ENCODE results near the gene ZNF560.

ZNF560 gene

DNA sequence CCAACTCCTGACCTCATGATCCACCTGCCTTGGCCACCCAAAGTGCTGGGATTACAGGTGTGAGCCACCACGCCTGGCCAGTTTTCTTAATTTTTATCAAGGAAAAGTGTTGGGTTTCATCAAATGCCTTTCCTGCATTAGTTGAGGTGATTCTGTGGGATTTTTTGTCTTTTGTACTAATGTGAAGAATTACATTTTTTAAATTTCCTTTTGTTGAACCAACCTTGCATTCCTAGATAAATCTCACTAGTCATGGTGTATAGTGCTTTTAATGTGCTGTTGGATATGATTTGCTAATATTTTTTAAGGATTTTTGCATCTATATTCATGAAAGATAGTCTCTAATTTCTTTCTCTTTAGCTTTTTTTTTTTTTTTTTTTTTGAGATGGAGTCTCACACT, 2.4 kb upstream of the ZNF560 start:
- no peak for TF ChIP-seq TAF1 (IDR thresholded peaks at IDR 0.05; ENCODE audit: borderline replicate concordance, insufficient read depth, low read length)
- no peak for TF ChIP-seq SIN3A (IDR thresholded peaks at IDR 0.05; ENCODE audit: borderline replicate concordance, insufficient read depth, low read length)
- TF ChIP-seq, protein P1, sequence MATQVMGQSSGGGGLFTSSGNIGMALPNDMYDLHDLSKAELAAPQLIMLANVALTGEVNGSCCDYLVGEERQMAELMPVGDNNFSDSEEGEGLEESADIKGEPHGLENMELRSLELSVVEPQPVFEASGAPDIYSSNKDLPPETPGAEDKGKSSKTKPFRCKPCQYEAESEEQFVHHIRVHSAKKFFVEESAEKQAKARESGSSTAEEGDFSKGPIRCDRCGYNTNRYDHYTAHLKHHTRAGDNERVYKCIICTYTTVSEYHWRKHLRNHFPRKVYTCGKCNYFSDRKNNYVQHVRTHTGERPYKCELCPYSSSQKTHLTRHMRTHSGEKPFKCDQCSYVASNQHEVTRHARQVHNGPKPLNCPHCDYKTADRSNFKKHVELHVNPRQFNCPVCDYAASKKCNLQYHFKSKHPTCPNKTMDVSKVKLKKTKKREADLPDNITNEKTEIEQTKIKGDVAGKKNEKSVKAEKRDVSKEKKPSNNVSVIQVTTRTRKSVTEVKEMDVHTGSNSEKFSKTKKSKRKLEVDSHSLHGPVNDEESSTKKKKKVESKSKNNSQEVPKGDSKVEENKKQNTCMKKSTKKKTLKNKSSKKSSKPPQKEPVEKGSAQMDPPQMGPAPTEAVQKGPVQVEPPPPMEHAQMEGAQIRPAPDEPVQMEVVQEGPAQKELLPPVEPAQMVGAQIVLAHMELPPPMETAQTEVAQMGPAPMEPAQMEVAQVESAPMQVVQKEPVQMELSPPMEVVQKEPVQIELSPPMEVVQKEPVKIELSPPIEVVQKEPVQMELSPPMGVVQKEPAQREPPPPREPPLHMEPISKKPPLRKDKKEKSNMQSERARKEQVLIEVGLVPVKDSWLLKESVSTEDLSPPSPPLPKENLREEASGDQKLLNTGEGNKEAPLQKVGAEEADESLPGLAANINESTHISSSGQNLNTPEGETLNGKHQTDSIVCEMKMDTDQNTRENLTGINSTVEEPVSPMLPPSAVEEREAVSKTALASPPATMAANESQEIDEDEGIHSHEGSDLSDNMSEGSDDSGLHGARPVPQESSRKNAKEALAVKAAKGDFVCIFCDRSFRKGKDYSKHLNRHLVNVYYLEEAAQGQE (IDR thresholded peaks at IDR 0.05; ENCODE audit: insufficient read depth in 1 of 2, low read depth in 2 of 2, low read length in 2 of 2) = no peak
- TF ChIP-seq POLR2AphosphoS5 (IDR thresholded peaks at IDR 0.05; ENCODE audit: low read depth, low read length) = no peak
- no peak for TF ChIP-seq FOXP2 (optimal IDR thresholded peaks at IDR 0.05; ENCODE audit: borderline replicate concordance, extremely low read depth, extremely low read length, insufficient read depth)

DNA sequence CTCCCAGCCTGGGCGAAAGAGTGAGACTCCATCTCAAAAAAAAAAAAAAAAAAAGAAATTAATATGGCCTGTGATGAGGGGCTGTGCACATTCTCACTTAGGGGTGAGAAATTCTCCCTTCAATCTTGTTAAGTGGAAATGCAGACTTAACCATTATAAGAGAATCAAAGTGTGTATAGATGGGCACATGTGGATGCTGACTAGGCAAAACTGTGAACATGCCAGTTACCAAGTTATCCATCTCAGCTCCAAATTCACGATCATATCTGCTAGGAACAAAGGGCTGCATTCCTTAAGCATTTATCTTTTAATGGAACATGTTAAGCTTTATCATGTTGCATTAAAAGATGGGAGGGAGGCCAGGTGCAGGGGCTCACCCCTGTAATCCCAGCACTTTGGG, 4.3 kb downstream of the ZNF560 start:
- TF ChIP-seq POLR2AphosphoS5 (IDR thresholded peaks at IDR 0.05; ENCODE audit: low read depth, low read length) = no peak
- TF ChIP-seq, protein P1 (IDR thresholded peaks at IDR 0.05; ENCODE audit: insufficient read depth in 1 of 2, low read depth in 2 of 2, low read length in 2 of 2) = no peak
- TF ChIP-seq TAF1 (IDR thresholded peaks at IDR 0.05; ENCODE audit: borderline replicate concordance, insufficient read depth, low read length) = no peak
- TF ChIP-seq FOXP2 (optimal IDR thresholded peaks at IDR 0.05; ENCODE audit: borderline replicate concordance, extremely low read depth, extremely low read length, insufficient read depth) = no peak
- TF ChIP-seq SIN3A (IDR thresholded peaks at IDR 0.05; ENCODE audit: borderline replicate concordance, insufficient read depth, low read length) = no peak

DNA sequence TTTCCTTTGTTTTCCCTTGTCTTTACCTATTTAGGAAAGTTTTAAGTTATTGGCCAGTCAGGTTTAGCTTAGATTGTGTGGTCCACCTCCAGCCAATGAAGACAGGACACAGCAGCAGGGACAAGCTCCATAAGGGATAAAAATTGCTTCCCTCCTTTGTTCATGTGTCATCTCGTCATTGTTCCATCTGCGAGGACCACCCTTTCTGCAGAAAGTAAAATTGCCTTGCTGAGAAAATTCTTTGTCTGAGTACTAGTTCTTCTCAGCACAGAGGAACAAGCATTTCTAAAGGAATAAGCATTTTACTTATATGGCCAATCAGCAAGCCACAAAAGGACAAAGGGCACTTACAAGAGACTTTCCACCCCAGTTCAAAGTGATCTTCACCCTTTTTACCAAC, 11.4 kb downstream of the ZNF560 start:
- no peak for TF ChIP-seq POLR2AphosphoS5 (IDR thresholded peaks at IDR 0.05; ENCODE audit: low read depth, low read length)
- no peak for TF ChIP-seq FOXP2 (optimal IDR thresholded peaks at IDR 0.05; ENCODE audit: borderline replicate concordance, extremely low read depth, extremely low read length, insufficient read depth)
- TF ChIP-seq TAF1 (IDR thresholded peaks at IDR 0.05; ENCODE audit: borderline replicate concordance, insufficient read depth, low read length) = no peak

DNA sequence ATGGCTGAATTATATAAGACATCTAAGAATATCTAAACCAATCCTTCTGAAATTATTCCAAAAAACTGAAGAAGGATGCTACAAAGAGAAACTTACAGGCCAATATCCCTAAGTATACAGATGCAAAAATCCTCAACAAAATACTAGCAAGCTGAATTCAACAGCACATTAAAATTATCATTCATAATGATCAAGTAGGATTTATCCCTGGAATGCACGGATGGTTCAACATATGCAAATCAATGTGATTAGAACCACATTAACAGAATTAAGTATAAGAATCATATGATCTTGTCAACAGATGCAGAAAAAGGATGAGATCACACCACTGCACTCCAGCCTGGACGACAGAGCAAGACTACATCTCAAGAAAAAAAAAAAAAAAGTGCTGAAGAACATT, 13.3 kb downstream of the ZNF560 start:
- TF ChIP-seq, protein P1 (IDR thresholded peaks at IDR 0.05; ENCODE audit: insufficient read depth in 1 of 2, low read depth in 2 of 2, low read length in 2 of 2) = no peak
- TF ChIP-seq POLR2AphosphoS5 (IDR thresholded peaks at IDR 0.05; ENCODE audit: low read depth, low read length) (no peak), FOXP2 (optimal IDR thresholded peaks at IDR 0.05; ENCODE audit: borderline replicate concordance, extremely low read depth, extremely low read length, insufficient read depth) (no peak), SIN3A (IDR thresholded peaks at IDR 0.05; ENCODE audit: borderline replicate concordance, insufficient read depth, low read length) (no peak), TAF1 (IDR thresholded peaks at IDR 0.05; ENCODE audit: borderline replicate concordance, insufficient read depth, low read length) (no peak)

DNA sequence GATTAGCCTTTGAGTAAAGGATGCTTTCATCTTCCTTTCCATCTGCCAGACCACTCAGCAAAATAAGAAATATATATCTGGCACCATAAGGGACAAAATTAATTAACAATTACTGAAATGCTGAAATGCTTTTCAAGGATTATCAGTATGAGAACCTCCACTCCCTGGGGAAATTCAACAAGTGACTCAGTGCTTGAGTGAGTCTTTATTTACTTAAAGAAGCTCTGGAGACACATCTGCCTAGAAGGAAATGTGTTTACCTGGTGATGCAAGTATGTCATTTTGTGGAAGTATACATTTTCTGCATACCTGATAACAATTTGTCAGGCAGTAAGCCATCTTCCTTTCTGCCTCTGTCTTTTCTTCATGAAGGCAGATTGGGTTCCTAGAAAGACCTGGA, 23.4 kb downstream of the ZNF560 start:
- TF ChIP-seq, protein P1 (IDR thresholded peaks at IDR 0.05; ENCODE audit: insufficient read depth in 1 of 2, low read depth in 2 of 2, low read length in 2 of 2) = no peak
- TF ChIP-seq SIN3A (IDR thresholded peaks at IDR 0.05; ENCODE audit: borderline replicate concordance, insufficient read depth, low read length) (no peak), FOXP2 (optimal IDR thresholded peaks at IDR 0.05; ENCODE audit: borderline replicate concordance, extremely low read depth, extremely low read length, insufficient read depth) (no peak), POLR2AphosphoS5 (IDR thresholded peaks at IDR 0.05; ENCODE audit: low read depth, low read length) (no peak), TAF1 (IDR thresholded peaks at IDR 0.05; ENCODE audit: borderline replicate concordance, insufficient read depth, low read length) (no peak)
